Measurements from ENCODE around the gene VAV3.

GRCh38 chr1:107920999-107921398, 44.0 kb downstream of the VAV3 start:
- no peak for TF ChIP-seq CTCF (IDR thresholded peaks at IDR 0.05; ENCODE audit: insufficient read depth, low read length)
- no peak for TF ChIP-seq REST (IDR thresholded peaks at IDR 0.05; ENCODE audit: insufficient replicate concordance, low read depth)
- no peak for TF ChIP-seq POLR2AphosphoS5 (IDR thresholded peaks at IDR 0.05; ENCODE audit: low read depth)
